ENCODE data around the gene RAB3GAP1. TPM values are rescaled to one million over a fixed set of nuclear protein-coding genes. Genes with fewer than 3 reads are reported as not detected.

RAB3GAP1 gene
- total RNA-seq, 2 donors from 2014 or later = 28.5 to 29.6 TPM

- no peak for DNase-seq
- Mint-ChIP-seq H3K36me3 (ENCODE audit: low read depth) (peaks cover 10% of the 10 kb centered on the region), H3K9me3 (peaks cover 10% of the 10 kb centered on the region), H3K27me3 (ENCODE audit: insufficient read depth) (no peaks in the 10 kb centered on the region), H3K4me3 (no peak overlapping the region), H3K27ac (no peak overlapping the region), H3K4me1 (no peaks in the 10 kb centered on the region)
- Histone ChIP-seq H3K4me3 (ENCODE audit: low read length) (no peak overlapping the region), H3K9ac (ENCODE audit: extremely low read depth, low read length, poor library complexity, severe bottlenecking) (no peak overlapping the region), H3K27me3 (ENCODE audit: control insufficient read depth, insufficient read depth, low read length, poor library complexity, severe bottlenecking) (no peaks in the 10 kb centered on the region), H3K36me3 (ENCODE audit: control insufficient read depth, insufficient read depth, low read length) (peaks cover 7% of the 10 kb centered on the region), H3K4me1 (ENCODE audit: control insufficient read depth, insufficient read depth, low read length) (no peaks in the 10 kb centered on the region), H3K27ac (ENCODE audit: low read depth, low read length) (no peak overlapping the region), H3K9me3 (ENCODE audit: control insufficient read depth, low read length) (peaks cover 13% of the 10 kb centered on the region)
- no peak for TF ChIP-seq CTCF (conservative IDR thresholded peaks at IDR 0.05)
- 93% methylated on average over 2 to 3 of the region's 3 CpGs for WGBS, 2 experiments (ENCODE audit: insufficient coverage in 1 of 2, insufficient read length in 1 of 2)
Measured at GRCh38 chr2:135182601-135183000, 130.5 kb downstream of the RAB3GAP1 start.

GRCh38 chr2:135183822-135184221, 131.7 kb downstream of the RAB3GAP1 start:
- Mint-ChIP-seq H3K27me3 (ENCODE audit: insufficient read depth) (no peaks in the 10 kb centered on the region), H3K9me3 (peaks cover 5% of the 10 kb centered on the region), H3K4me1 (no peaks in the 10 kb centered on the region), H3K36me3 (ENCODE audit: low read depth) (peaks cover 2% of the 10 kb centered on the region), H3K4me3 (no peak overlapping the region), H3K27ac (no peak overlapping the region)
- 84 to 100% methylated on average over 1 of the region's 1 CpG for WGBS, 2 experiments (ENCODE audit: insufficient coverage in 1 of 2, insufficient read length in 1 of 2)
- H3K9ac ChIP-seq (ENCODE audit: extremely low read depth, low read length, poor library complexity, severe bottlenecking) = no peak overlapping the region
- TF ChIP-seq CTCF (conservative IDR thresholded peaks at IDR 0.05) = no peak
- no peak overlapping the region for H3K4me3 ChIP-seq (ENCODE audit: low read length)
- no peaks in the 10 kb centered on the region for H3K36me3 ChIP-seq (ENCODE audit: control insufficient read depth, insufficient read depth, low read length)
- peaks cover under 1% of the 10 kb centered on the region for H3K9me3 ChIP-seq (ENCODE audit: control insufficient read depth, low read length)
- H3K4me1 ChIP-seq (ENCODE audit: control insufficient read depth, insufficient read depth, low read length) = no peaks in the 10 kb centered on the region
- H3K27me3 ChIP-seq (ENCODE audit: control insufficient read depth, insufficient read depth, low read length, poor library complexity, severe bottlenecking) = no peaks in the 10 kb centered on the region
- H3K27ac ChIP-seq (ENCODE audit: low read depth, low read length) = no peak overlapping the region
- no peak for DNase-seq

GRCh38 chr2:135186054-135186453, 134.0 kb downstream of the RAB3GAP1 start:
- TF ChIP-seq CTCF (conservative IDR thresholded peaks at IDR 0.05) = no peak
- no peaks in the 10 kb centered on the region for H3K4me1 Mint-ChIP-seq
- 94 to 97% methylated on average over 3 to 5 of the region's 5 CpGs for whole genome bisulfite sequencing, 2 experiments (ENCODE audit: insufficient coverage in 1 of 2, insufficient read length in 1 of 2)
- no peaks in the 10 kb centered on the region for H3K27me3 Mint-ChIP-seq (ENCODE audit: insufficient read depth)
- no peak for DNase-seq
- H3K9me3 Mint-ChIP-seq = peaks cover 20% of the 10 kb centered on the region
- Histone ChIP-seq H3K36me3 (ENCODE audit: control insufficient read depth, insufficient read depth, low read length) (no peaks in the 10 kb centered on the region), H3K4me1 (ENCODE audit: control insufficient read depth, insufficient read depth, low read length) (no peaks in the 10 kb centered on the region), H3K9ac (ENCODE audit: extremely low read depth, low read length, poor library complexity, severe bottlenecking) (no peak overlapping the region), H3K27ac (ENCODE audit: low read depth, low read length) (no peak overlapping the region), H3K9me3 (ENCODE audit: control insufficient read depth, low read length) (peaks cover 13% of the 10 kb centered on the region), H3K4me3 (ENCODE audit: low read length) (no peak overlapping the region), H3K27me3 (ENCODE audit: control insufficient read depth, insufficient read depth, low read length, poor library complexity, severe bottlenecking) (no peaks in the 10 kb centered on the region)
- H3K36me3 Mint-ChIP-seq (ENCODE audit: low read depth) = peaks cover 4% of the 10 kb centered on the region
- no peak overlapping the region for H3K27ac Mint-ChIP-seq
- no peak overlapping the region for H3K4me3 Mint-ChIP-seq

Measured in endodermal cell (in vitro differentiated cells).